ENCODE data around the gene SLC8B1. TPM values are rescaled to one million over a fixed set of nuclear protein-coding genes. Genes with fewer than 3 reads are reported as not detected.

SLC8B1 gene
- total and polyA plus RNA-seq, 9 of the 15 experiments (the other 6 are each of a cell fraction or from before 2014, with no cell fraction given), result 0.86 to 34.1 (median 18.5) TPM

DNA sequence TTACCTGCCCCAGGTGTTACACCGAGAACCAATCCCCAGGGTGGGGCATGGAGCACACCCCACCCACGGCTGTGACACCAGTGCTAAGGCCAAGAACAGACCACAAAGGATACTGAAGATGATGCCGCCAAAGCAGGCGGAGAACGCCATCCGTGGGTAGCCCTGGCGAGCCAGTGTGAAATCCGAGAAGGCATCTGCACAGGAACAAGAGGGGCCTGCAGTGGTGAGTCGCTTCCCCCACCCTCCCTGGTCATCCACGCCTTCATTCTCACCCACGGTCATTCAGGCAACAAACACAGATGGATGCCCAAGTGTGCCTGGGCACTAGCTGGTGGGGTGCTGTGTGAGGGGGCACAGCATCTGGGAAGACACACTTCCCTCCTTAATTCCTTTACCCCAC, 28.5 kb downstream of the SLC8B1 start (continued):
- TF ChIP-seq, protein P1, sequence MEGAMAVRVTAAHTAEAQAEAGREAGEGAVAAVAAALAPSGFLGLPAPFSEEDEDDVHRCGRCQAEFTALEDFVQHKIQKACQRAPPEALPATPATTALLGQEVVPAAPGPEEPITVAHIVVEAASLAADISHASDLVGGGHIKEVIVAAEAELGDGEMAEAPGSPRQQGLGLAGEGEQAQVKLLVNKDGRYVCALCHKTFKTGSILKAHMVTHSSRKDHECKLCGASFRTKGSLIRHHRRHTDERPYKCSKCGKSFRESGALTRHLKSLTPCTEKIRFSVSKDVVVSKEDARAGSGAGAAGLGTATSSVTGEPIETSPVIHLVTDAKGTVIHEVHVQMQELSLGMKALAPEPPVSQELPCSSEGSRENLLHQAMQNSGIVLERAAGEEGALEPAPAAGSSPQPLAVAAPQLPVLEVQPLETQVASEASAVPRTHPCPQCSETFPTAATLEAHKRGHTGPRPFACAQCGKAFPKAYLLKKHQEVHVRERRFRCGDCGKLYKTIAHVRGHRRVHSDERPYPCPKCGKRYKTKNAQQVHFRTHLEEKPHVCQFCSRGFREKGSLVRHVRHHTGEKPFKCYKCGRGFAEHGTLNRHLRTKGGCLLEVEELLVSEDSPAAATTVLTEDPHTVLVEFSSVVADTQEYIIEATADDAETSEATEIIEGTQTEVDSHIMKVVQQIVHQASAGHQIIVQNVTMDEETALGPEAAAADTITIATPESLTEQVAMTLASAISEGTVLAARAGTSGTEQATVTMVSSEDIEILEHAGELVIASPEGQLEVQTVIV (CRISPR knock-in tag; IDR thresholded peaks at IDR 0.05; ENCODE audit: borderline replicate concordance), result no peak

DNA sequence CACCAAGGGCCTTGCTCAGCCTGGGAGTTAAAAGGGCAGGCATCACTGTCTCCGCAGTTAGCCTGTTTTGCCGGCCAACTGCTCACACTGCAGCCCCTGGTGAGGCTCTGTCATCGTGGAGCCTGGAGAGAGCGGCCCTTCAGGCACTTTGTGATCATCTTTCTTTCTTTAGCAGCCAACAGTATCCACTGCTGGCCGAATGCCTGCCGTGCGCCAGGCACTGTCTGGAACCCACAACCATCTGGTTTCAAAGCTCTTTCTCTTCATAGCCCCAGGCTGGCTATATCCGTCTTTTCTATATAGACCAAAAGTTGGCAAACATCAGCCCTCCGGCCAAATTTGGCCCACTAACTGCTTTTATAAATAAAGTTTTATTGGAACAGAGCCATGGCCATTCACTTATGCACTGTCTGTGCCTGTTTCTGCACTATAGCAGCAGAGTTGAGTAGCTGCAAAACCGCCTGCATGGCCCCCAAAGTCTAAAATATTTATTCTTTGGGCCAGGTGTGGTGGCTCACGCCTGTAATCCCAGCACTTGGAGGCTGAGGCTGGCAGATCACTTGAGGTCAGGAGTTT, 29.5 kb downstream of the SLC8B1 start:
- Histone ChIP-seq H2AFZ (ENCODE audit: low read depth, low read length) (no peak overlapping the region), H3K9me3 (replicated peaks; ENCODE audit: control insufficient read depth, insufficient read depth, low read depth, low read length) (no peaks in the 10 kb centered on the region), H3K79me2 (ENCODE audit: control insufficient read depth, insufficient read depth, low read length) (no peaks in the 10 kb centered on the region), H3K27ac (ENCODE audit: extremely low read depth, low read depth, low read length) (no peak overlapping the region), H3K4me1 (replicated peaks in 1 of 2; ENCODE audit: control insufficient read depth in 2 of 2, insufficient read depth in 2 of 2, low read length in 2 of 2) (peaks cover 15 to 21% of the 10 kb centered on the region in 2 experiments; a peak in 4 of 5 replicates), H3K36me3 (ENCODE audit: control insufficient read depth, insufficient read depth, low read length) (peaks cover 46% of the 10 kb centered on the region; the same call in 2 of the 3 replicates), H3K9me1 (ENCODE audit: control insufficient read depth, insufficient read depth, low read length) (no peaks in the 10 kb centered on the region), H3K4me3 (no peak overlapping the region), H4K20me1 (replicated peaks; ENCODE audit: control insufficient read depth, insufficient read depth, low read length) (no peaks in the 10 kb centered on the region), H3K4me2 (ENCODE audit: insufficient read depth, low read length) (no peak overlapping the region), H3K9ac (ENCODE audit: insufficient read depth in 1 of 2, low read depth in 2 of 2, low read length in 2 of 2) (0 out of 4 replicates have a peak overlapping the region, but pooled peaks of 1 of the 2 experiments have one; percentile 22), H3K27me3 (ENCODE audit: control insufficient read depth in 2 of 2, insufficient read depth in 2 of 2, low read length in 2 of 2) (no peaks in the 10 kb centered on the region)
- no peak for ATAC-seq
- ChIA-PET POLR2A (no interaction called here), CTCF (ENCODE audit: low intra/inter-chr PET ratio) (no interaction called here)
- intact Hi-C loops (cut with micrococcal nuclease) (no loop called here), in situ Hi-C loops (cut with MboI) (no loop called here)
- FAIRE-seq, result no peak
- WGBS (ENCODE audit: insufficient coverage, low coverage, missing lambda C conversion rate), result 83% methylated on average over 11 of the region's 11 CpGs
- DNase-seq (ENCODE audit: extremely low read depth in 1 of 4, low spot score in 3 of 4), result no peak
- no TSS peak for BruUV-seq (replicated peaks)
- TF ChIP-seq, protein P2, sequence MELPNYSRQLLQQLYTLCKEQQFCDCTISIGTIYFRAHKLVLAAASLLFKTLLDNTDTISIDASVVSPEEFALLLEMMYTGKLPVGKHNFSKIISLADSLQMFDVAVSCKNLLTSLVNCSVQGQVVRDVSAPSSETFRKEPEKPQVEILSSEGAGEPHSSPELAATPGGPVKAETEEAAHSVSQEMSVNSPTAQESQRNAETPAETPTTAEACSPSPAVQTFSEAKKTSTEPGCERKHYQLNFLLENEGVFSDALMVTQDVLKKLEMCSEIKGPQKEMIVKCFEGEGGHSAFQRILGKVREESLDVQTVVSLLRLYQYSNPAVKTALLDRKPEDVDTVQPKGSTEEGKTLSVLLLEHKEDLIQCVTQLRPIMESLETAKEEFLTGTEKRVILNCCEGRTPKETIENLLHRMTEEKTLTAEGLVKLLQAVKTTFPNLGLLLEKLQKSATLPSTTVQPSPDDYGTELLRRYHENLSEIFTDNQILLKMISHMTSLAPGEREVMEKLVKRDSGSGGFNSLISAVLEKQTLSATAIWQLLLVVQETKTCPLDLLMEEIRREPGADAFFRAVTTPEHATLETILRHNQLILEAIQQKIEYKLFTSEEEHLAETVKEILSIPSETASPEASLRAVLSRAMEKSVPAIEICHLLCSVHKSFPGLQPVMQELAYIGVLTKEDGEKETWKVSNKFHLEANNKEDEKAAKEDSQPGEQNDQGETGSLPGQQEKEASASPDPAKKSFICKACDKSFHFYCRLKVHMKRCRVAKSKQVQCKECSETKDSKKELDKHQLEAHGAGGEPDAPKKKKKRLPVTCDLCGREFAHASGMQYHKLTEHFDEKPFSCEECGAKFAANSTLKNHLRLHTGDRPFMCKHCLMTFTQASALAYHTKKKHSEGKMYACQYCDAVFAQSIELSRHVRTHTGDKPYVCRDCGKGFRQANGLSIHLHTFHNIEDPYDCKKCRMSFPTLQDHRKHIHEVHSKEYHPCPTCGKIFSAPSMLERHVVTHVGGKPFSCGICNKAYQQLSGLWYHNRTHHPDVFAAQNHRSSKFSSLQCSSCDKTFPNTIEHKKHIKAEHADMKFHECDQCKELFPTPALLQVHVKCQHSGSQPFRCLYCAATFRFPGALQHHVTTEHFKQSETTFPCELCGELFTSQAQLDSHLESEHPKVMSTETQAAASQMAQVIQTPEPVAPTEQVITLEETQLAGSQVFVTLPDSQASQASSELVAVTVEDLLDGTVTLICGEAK (IDR thresholded peaks at IDR 0.05), result peak; percentile 92
- TF ChIP-seq, protein P2 (CRISPR knock-in tag; IDR thresholded peaks at IDR 0.05), result peak; percentile 91
- TF ChIP-seq, protein P3, sequence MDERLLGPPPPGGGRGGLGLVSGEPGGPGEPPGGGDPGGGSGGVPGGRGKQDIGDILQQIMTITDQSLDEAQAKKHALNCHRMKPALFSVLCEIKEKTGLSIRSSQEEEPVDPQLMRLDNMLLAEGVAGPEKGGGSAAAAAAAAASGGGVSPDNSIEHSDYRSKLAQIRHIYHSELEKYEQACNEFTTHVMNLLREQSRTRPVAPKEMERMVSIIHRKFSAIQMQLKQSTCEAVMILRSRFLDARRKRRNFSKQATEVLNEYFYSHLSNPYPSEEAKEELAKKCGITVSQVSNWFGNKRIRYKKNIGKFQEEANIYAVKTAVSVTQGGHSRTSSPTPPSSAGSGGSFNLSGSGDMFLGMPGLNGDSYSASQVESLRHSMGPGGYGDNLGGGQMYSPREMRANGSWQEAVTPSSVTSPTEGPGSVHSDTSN (CRISPR knock-in tag; IDR thresholded peaks at IDR 0.05; ENCODE audit: low read depth), result no peak
- TF ChIP-seq, protein P3 (tag; conservative IDR thresholded peaks at IDR 0.05; ENCODE audit: low read depth), result no peak

Data from K562 (cell line).